PC-3 (cell line): ENCODE data around the gene TTC7B. TPM values are rescaled to one million over a fixed set of nuclear protein-coding genes. Genes with fewer than 3 reads are reported as not detected.
A peak's percentile ranks its signal among the peaks of the same experiment; 100 is the strongest.

Experiments used
- ATAC-seq: fragments of 200-7000 bp; cut with Tn5 transposase; 2 replicates; pipeline ENCODE4 v1.9.1; 2020; ENCODE audit warnings: mild to moderate bottlenecking, moderate library complexity
- BruUV-seq: library from RNA; stranded (reverse); fragments of 400-500 nt; replicated peaks from 2 replicates; lab custom pipeline; 2021; lab: Mats Ljungman, UMichigan
- CTCF ChIA-PET: fragments of 300-600 bp; sonication (Branson Sonifier 250); formaldehyde crosslinking; loops from one replicate; lab custom pipeline; 2022; ENCODE audit warnings: antibody characterized with exemption; lab: Charles Lee
- POLR2A ChIA-PET: fragments of 300-600 bp; sonication (Branson Sonifier 250); formaldehyde crosslinking; loops from one replicate; lab custom pipeline; 2022; ENCODE audit warnings: antibody characterized with exemption; ENCODE audit not compliant: unreplicated experiment; lab: Charles Lee
- DNase-seq: peaks from one replicate; pipeline ENCODE4 v3.0.0-alpha.2; 2015
- H2AFZ ChIP-seq: fragments of 300-600 bp; sonication (generic); 2 replicates; pipeline ENCODE4 v1.6.0; 2016; ENCODE audit warnings: antibody characterized with exemption, low read length
- H3F3A ChIP-seq: fragments of 300-600 bp; sonication (generic); one replicate; pipeline ENCODE4 v1.6.0; 2017; ENCODE audit warnings: antibody characterized with exemption, low read length, control low read depth, mild to moderate bottlenecking; ENCODE audit not compliant: unreplicated experiment
- H3K27ac ChIP-seq: fragments of 300-600 bp; sonication (generic); 2 replicates; pipeline ENCODE4 v1.5.1; 2016; ENCODE audit warnings: mild to moderate bottlenecking, low read length
- H3K27me3 ChIP-seq: fragments of 300-600 bp; sonication (generic); 2 replicates; pipeline ENCODE4 v1.6.1; 2016; ENCODE audit warnings: low read length, mixed read lengths
- H3K36me3 ChIP-seq: fragments of 300-600 bp; sonication (generic); 2 replicates; pipeline ENCODE4 v1.6.1; 2016; ENCODE audit warnings: low read depth, mixed run types, low read length, mixed read lengths
- H3K4me1 ChIP-seq: fragments of 300-600 bp; sonication (generic); 2 replicates; pipeline ENCODE4 v1.5.1; 2016; ENCODE audit warnings: low read length; ENCODE audit not compliant: insufficient read depth
- H3K4me2 ChIP-seq: fragments of 300-600 bp; sonication (generic); 2 replicates; pipeline ENCODE4 v1.6.0; 2016; ENCODE audit warnings: low read length
- H3K4me3 ChIP-seq: fragments of 300-600 bp; sonication (generic); 2 replicates; pipeline ENCODE4 v1.5.1; 2016; ENCODE audit warnings: mild to moderate bottlenecking, low read length, mixed read lengths
- H3K79me2 ChIP-seq: fragments of 300-600 bp; sonication (generic); 2 replicates; pipeline ENCODE4 v1.6.1; 2017; ENCODE audit warnings: low read length, mixed read lengths
- H3K9ac ChIP-seq: fragments of 300-600 bp; sonication (generic); 2 replicates; pipeline ENCODE4 v1.6.0; 2016; ENCODE audit warnings: mild to moderate bottlenecking, low read length
- H3K9me2 ChIP-seq: fragments of 300-600 bp; sonication (generic); replicated peaks from 2 replicates; pipeline ENCODE4 v1.6.1; 2016; ENCODE audit warnings: mixed run types, low read length, mixed read lengths
- H3K9me3 ChIP-seq: fragments of 300-600 bp; sonication (generic); 2 replicates; pipeline ENCODE4 v1.6.1; 2016; ENCODE audit warnings: low read length, mixed read lengths
- H4K20me1 ChIP-seq: fragments of 300-600 bp; sonication (generic); 2 replicates; pipeline ENCODE4 v1.6.1; 2016; ENCODE audit warnings: low read length, mixed read lengths
- EZH2 ChIP-seq: fragments of 300-600 bp; sonication (generic); IDR thresholded peaks from one replicate; pipeline ENCODE4 v1.6.1; 2017; ENCODE audit warnings: antibody characterized with exemption, mild to moderate bottlenecking, low read length; ENCODE audit not compliant: unreplicated experiment
- EZH2phosphoT487 ChIP-seq: fragments of 300-600 bp; sonication (generic); IDR thresholded peaks from 2 replicates; pipeline ENCODE4 v1.6.1; 2018; ENCODE audit warnings: mild to moderate bottlenecking, antibody characterized with exemption, low read length, borderline replicate concordance
- intact Hi-C: fragments of 100-400 bp; cut with micrococcal nuclease; formaldehyde crosslinking; loops from 2 replicates; pipeline ENCODE4 v1.9.0; 2023
- total RNA-seq: library from RNA; depleted of rRNA; stranded (reverse); fragments of >200 nt; gene quantifications from 2 replicates; pipeline ENCODE4 v1.2.3, GENCODE V29; 2014
- TF ChIP-seq, protein P1 (sequence below): fragments of 300-600 bp; sonication (generic); conservative IDR thresholded peaks from 2 replicates; pipeline ENCODE4 v1.5.1; 2017; ENCODE audit warnings: antibody characterized with exemption, low read depth, mild to moderate bottlenecking, low read length

Gene TTC7B
- total RNA-seq, 1 experiment from 2014 or later = 45.6 TPM

DNA sequence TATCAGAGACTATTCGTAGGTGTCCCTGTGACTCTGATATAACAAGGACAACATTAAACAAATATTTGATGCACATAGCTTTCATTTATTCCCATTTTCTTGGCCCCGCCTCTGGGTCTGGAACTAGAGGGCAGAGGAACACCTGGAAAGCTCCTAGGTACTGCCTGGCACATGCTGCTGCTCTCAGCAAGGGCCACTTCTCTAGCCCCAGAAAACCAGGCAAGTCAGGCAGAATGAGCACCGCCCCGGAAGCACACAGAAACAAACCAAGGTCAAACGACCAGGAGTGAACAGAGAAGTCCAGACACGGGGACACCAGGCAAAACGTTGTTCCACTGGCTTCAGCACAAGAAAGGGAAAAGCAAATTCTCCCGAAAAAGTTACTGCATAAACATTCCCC lies 76.1 kb downstream of the TTC7B start:
- Histone ChIP-seq H3K4me3 (no peak overlapping the region), H2AFZ (no peak overlapping the region), H3K9me3 (no peaks in the 10 kb centered on the region), H4K20me1 (no peaks in the 10 kb centered on the region), H3K9ac (no peak overlapping the region), H3K27me3 (no peaks in the 10 kb centered on the region), H3K9me2 (no peaks in the 10 kb centered on the region), H3K4me1 (no peaks in the 10 kb centered on the region), H3K36me3 (no peaks in the 10 kb centered on the region), H3F3A (no peaks in the 10 kb centered on the region), H3K79me2 (no peaks in the 10 kb centered on the region), H3K4me2 (no peak overlapping the region), H3K27ac (no peak overlapping the region)
- ChIA-PET POLR2A (no interaction called here), CTCF (no interaction called here)
- TF ChIP-seq EZH2 = no peak
- TF ChIP-seq, protein P1, sequence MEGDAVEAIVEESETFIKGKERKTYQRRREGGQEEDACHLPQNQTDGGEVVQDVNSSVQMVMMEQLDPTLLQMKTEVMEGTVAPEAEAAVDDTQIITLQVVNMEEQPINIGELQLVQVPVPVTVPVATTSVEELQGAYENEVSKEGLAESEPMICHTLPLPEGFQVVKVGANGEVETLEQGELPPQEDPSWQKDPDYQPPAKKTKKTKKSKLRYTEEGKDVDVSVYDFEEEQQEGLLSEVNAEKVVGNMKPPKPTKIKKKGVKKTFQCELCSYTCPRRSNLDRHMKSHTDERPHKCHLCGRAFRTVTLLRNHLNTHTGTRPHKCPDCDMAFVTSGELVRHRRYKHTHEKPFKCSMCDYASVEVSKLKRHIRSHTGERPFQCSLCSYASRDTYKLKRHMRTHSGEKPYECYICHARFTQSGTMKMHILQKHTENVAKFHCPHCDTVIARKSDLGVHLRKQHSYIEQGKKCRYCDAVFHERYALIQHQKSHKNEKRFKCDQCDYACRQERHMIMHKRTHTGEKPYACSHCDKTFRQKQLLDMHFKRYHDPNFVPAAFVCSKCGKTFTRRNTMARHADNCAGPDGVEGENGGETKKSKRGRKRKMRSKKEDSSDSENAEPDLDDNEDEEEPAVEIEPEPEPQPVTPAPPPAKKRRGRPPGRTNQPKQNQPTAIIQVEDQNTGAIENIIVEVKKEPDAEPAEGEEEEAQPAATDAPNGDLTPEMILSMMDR = no peak
- no peak for TF ChIP-seq EZH2phosphoT487
- no peak for DNase-seq
- intact Hi-C loops = no loop called here
- no TSS peak for BruUV-seq
- no peak for ATAC-seq

DNA sequence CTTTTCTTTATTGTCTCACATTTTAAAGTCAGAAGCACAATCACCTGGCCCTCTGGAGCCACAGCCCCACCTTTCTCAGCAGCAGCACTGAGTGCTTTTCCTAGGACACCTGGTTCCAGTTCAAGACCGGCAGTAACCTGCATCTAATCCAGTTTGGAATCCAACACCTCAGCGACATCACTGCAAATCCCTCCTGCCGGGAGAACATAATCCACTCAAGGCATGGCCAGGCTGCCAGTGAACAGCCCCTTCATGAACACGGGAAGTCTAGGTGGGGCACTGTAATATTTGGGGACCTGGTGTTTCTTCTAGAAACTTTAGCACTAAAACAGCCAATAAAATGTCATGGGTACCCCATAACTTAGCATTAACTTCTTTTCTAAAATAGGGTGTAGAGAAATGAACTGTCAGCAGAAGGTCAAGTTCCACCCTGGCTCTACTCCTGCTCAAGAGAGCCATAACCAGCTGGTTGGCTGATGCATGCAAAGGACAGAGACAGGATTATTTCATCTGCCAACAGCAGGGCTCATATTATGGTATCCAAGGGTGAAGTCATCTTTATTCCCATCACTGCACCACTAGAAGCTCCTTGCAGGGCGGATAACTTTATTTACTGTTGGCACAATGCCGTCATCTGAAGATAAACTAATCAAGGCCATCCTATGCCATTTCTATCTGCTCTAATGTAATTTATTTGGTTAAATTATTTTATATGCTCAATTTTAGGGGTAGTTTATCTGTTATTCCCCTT lies 76.7 kb downstream of the TTC7B start:
- no peak overlapping the region for H3K4me3 ChIP-seq
- POLR2A ChIA-PET = no interaction called here
- no peaks in the 10 kb centered on the region for H3K79me2 ChIP-seq
- H4K20me1 ChIP-seq = no peaks in the 10 kb centered on the region
- no TSS peak for BruUV-seq
- H3K27ac ChIP-seq = no peak overlapping the region
- no peaks in the 10 kb centered on the region for H3K27me3 ChIP-seq
- H3K9ac ChIP-seq = no peak overlapping the region
- intact Hi-C loops = no loop called here
- H3F3A ChIP-seq = no peaks in the 10 kb centered on the region
- H3K36me3 ChIP-seq = no peaks in the 10 kb centered on the region
- no peaks in the 10 kb centered on the region for H3K4me1 ChIP-seq
- no peak for DNase-seq
- no peak for TF ChIP-seq EZH2
- no peak for TF ChIP-seq EZH2phosphoT487
- TF ChIP-seq, protein P1 = no peak
- no peaks in the 10 kb centered on the region for H3K9me3 ChIP-seq
- H3K9me2 ChIP-seq = no peaks in the 10 kb centered on the region
- H3K4me2 ChIP-seq = no peak overlapping the region
- H2AFZ ChIP-seq = no peak overlapping the region
- CTCF ChIA-PET = no interaction called here
- peak; percentile 20; the same call in 1 of the 2 replicates for ATAC-seq

DNA sequence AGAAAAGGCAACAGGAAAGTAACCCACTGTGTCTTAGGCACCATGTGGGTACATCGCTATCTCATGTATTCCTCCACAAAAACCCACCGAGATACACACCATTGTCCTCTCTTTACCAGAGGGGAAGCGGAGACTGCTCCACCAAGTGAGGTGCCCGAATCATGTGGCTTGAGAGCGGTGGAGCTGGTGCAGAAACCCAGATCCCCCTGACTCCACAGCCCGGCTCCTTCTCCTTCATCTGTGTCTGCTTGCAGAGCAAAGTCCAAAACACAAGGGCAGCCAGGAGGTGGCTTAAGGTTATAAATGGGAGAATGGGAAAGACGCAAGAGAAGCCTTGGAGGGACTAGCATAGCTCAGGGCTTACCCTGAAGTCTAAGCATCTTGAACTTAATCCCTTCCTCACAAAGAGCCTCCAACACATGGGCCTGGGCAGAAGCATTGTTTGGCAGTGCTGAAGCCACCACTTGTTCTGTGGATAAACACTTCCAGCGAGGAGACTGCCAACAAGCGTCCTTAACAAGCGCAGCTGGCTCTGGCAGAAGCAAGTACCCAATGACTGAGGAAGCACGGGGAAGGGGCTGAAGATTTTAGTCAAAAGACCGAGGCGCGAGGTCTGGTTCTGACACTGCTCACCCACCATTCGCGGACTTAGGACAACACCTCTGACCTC lies 83.0 kb downstream of the TTC7B start:
- no peak overlapping the region for H3K4me3 ChIP-seq
- no peak overlapping the region for H3K27ac ChIP-seq
- H4K20me1 ChIP-seq = no peaks in the 10 kb centered on the region
- no peak overlapping the region for H2AFZ ChIP-seq
- no peaks in the 10 kb centered on the region for H3K9me3 ChIP-seq
- H3K9ac ChIP-seq = no peak overlapping the region
- POLR2A ChIA-PET = interaction anchor here (0.6 kb wide), 1 partner anchor 813 kb away, joined by 3 read pairs; no protein-coding TSS in a partner anchor
- intact Hi-C loops = no loop called here
- no peak overlapping the region for H3K4me2 ChIP-seq
- no peak for ATAC-seq
- TF ChIP-seq, protein P1 = no peak
- TF ChIP-seq EZH2 (no peak), EZH2phosphoT487 (no peak)
- CTCF ChIA-PET = no interaction called here
- DNase-seq = no peak
- BruUV-seq = no TSS peak
- no peaks in the 10 kb centered on the region for H3F3A ChIP-seq
- no peaks in the 10 kb centered on the region for H3K4me1 ChIP-seq
- no peaks in the 10 kb centered on the region for H3K9me2 ChIP-seq
- H3K79me2 ChIP-seq = no peaks in the 10 kb centered on the region
- no peaks in the 10 kb centered on the region for H3K36me3 ChIP-seq
- H3K27me3 ChIP-seq = no peaks in the 10 kb centered on the region
